Measurements from ENCODE around the gene XPO5.

DNA sequence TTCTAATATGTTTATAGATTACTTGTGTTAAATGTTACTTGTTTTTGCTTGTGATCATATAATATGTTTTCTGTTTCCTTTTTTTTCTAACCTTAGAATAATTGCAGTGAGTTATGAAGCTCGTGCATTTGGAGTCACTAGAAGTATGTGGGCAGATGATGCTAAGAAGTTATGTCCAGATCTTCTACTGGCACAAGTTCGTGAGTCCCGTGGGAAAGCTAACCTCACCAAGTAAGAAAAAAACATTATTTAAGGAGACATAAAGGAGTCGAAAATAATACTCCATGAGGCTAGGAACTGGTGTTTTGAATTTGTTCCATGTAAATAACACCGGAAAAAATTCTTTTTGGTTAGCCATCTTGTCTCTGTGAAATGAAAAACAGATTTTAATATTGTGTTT lies 7.1 kb upstream of the XPO5 start:
- TF ChIP-seq, protein P1, sequence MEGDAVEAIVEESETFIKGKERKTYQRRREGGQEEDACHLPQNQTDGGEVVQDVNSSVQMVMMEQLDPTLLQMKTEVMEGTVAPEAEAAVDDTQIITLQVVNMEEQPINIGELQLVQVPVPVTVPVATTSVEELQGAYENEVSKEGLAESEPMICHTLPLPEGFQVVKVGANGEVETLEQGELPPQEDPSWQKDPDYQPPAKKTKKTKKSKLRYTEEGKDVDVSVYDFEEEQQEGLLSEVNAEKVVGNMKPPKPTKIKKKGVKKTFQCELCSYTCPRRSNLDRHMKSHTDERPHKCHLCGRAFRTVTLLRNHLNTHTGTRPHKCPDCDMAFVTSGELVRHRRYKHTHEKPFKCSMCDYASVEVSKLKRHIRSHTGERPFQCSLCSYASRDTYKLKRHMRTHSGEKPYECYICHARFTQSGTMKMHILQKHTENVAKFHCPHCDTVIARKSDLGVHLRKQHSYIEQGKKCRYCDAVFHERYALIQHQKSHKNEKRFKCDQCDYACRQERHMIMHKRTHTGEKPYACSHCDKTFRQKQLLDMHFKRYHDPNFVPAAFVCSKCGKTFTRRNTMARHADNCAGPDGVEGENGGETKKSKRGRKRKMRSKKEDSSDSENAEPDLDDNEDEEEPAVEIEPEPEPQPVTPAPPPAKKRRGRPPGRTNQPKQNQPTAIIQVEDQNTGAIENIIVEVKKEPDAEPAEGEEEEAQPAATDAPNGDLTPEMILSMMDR (IDR thresholded peaks at IDR 0.05): no peak
- TF ChIP-seq POLR2AphosphoS5 (IDR thresholded peaks at IDR 0.05; ENCODE audit: low read depth, low read length) (no peak), SIN3A (IDR thresholded peaks at IDR 0.05; ENCODE audit: borderline replicate concordance, insufficient read depth, low read depth, low read length) (no peak)
- TF ChIP-seq, protein P2, sequence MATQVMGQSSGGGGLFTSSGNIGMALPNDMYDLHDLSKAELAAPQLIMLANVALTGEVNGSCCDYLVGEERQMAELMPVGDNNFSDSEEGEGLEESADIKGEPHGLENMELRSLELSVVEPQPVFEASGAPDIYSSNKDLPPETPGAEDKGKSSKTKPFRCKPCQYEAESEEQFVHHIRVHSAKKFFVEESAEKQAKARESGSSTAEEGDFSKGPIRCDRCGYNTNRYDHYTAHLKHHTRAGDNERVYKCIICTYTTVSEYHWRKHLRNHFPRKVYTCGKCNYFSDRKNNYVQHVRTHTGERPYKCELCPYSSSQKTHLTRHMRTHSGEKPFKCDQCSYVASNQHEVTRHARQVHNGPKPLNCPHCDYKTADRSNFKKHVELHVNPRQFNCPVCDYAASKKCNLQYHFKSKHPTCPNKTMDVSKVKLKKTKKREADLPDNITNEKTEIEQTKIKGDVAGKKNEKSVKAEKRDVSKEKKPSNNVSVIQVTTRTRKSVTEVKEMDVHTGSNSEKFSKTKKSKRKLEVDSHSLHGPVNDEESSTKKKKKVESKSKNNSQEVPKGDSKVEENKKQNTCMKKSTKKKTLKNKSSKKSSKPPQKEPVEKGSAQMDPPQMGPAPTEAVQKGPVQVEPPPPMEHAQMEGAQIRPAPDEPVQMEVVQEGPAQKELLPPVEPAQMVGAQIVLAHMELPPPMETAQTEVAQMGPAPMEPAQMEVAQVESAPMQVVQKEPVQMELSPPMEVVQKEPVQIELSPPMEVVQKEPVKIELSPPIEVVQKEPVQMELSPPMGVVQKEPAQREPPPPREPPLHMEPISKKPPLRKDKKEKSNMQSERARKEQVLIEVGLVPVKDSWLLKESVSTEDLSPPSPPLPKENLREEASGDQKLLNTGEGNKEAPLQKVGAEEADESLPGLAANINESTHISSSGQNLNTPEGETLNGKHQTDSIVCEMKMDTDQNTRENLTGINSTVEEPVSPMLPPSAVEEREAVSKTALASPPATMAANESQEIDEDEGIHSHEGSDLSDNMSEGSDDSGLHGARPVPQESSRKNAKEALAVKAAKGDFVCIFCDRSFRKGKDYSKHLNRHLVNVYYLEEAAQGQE (IDR thresholded peaks at IDR 0.05; ENCODE audit: insufficient read depth in 1 of 2, low read depth in 2 of 2, low read length in 1 of 2): no peak

Data from Panc1 (cell line).